IPS-NIHi11 (cell line): ENCODE data around the gene LRP8.

ENCODE experiments used
- DNase-seq: peaks from one replicate; pipeline ENCODE4 v3.0.0; 2012; ENCODE audit warnings: mixed read lengths, low spot score

The LRP8 gene

DNA sequence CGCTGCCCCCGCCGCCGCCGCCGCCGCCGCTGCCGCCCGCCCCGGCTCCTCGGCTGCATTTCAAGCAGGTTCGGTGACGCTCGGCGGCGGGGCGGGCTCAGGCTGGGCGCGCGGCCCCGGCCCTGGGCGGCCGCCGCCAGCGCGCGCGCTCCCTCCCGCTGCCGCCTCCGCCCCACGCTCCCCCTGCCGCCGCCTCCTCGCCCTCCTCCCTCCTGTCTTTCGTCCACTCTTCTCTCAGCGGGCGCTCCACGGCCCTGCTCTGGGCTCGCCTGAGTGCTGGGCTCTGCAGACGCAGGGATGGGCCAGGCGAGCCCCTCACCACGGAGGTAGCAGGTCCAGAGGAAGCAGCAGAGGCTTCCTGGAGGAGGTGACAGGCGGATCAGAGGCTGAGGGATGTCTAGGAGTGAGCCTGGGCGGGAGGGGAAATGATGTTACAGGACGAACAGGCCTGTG, at the start of gene LRP8:
Gene LRP8, minus strand, starts transcription at position 62 of the 453 bp plus-strand sequence. CDS start 158 bp downstream, outside the sequence.
- peak; percentile 94 for DNase-seq

DNA sequence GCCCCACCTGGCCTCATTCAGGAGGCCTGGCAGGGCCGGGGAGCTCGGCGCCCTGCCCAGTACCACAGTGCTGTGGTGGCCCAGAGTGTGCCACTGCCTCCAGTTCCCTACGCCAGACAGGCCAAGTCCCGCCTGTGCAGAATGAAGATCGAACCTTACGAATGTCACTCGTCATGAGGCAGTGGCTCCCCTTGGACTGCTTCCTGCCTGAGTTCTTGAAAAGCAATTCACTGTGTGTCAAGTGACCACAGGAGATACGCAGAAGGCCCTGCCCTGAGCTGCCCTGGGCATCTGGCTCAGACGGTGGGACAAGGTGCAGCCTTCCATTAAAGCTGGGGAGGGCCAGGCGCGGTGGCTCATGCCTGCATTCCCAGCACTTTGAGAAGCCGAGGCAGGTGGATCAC, 49.6 kb upstream of the LRP8 start:
- DNase-seq: no peak

DNA sequence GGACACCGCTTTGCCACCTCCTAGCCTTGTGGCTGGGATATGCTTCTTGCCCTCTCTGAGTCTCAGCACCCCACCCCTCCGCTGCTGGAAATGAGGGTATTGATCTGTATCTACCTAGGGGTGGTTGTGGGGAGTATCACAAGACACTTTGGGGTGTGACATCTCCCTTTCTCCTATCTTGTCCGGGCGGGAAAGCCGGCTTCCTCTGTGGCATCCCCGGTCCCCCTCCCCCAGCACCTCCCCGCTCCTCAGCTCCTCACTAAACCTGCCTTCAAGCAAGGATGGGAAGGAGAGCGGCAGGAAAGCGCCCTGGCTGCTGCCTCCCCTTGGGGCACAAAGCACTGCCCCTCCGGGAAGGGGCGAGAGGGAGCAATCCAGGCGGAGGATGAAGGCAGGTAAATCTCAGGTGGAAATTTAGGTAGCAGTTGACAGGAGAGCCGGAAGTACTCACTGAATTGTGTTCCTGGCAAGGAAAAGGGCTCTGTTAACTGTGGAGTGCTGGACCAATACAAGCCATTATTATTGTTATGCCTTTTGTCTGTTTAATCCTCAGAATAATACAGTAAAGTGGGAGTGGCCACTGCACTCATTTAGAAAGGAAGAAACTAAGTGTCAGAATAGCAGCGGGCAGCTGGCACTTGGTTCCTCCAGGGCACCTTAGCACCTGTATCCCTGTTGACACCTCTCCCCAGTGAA, 49.0 kb upstream of the LRP8 start:
- no peak for DNase-seq

DNA sequence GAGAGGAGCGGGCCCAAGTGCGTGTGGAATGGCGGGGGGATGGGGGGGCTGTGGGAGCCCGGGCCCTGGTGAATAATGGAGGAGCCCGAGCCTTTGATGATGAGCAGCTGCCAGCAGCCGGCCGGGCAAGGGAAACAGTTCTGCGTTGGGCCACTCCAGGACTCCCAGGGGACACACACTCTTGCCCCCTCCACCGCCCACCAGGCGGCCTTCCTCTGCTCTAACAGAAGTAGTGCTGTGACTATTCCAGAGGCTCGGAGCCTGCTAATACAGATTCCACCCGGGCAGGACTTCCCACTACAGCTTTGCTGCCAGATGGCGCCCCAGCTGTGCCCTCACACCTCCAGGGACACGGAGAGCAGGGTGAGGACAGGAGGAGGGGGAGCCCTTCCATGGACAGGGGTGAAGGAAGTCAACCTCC, 48.2 kb upstream of the LRP8 start:
- DNase-seq: no peak

DNA sequence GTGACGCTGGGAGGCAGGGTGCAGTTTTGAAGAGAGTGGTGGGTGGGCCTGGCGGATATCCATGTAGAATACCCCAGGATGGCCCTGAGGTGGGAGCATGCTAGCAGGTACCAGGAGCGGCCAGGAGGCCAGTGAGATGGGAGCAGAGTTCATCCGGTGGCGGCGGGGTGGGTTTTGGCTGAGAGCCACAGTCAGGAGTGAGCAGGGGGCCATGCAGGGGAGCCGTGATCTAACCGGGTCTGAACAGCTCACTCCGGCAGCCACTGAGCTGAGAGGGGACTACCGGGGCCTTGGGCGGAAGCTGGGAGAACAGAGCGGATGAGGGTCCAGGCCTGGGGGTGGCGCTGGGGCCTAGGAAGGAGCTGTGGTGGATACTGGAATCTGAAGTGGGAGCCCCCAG, 47.6 kb upstream of the LRP8 start:
- DNase-seq: no peak

DNA sequence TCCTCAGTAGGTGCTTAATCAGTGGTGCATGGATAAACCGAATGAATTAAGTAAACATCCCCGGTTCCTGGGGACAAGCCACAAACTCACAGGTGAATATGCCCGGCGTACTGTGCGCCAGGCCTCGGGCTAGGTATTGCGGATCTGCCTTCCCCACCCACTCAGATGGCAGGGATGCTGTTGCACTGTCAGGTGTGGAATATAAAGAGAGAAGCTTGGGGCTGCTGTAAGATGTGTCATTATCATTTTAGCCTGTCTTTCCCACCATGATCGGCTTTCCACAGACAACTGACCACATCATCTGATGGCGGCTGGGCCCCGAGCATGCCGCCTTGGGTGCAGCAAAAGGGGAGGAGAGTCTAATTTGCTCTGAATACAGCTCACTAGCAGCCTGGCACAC, 45.4 kb upstream of the LRP8 start:
- DNase-seq: no peak

DNA sequence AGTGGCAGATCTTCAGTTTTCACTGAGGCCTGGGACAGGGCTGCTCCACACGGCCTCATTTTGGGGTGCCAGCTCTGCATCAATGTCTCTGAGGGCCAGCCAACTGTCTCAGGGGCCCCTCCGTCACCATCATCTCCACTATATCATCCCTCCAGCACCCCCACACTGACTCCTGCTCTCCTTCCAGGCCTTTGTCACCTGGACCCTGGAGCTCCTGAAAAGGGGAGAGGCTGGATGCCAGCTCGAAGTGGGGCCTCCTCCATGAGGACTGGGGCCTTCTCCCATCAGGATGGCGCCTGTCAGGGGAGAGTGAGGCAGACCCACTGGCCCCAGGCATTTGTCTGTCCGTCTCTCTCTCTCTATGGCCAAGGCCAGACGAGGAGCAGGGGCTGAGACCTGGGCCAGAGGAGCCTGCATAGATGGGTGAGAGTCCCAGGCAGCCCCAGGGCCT, 44.7 kb upstream of the LRP8 start:
- no peak for DNase-seq

DNA sequence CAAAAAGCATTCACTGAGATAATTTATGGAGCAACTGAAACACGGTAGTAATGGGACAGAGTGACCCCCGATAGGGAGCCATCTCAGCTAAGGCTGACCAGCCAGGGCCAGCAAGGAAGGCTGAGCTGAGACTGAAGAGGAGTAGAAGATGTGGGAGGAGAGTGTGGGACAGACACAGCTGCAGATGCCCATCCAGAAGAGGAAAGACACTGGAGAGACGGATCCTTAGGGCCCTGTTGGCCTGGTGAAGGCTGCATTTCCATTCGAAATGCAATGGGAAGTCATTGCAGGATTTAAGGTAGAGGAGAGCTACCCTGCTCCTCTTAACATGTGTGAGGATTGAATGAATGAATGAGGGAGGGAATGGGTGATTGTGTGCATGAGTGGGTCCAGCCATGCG, 44.0 kb upstream of the LRP8 start:
- DNase-seq: no peak

DNA sequence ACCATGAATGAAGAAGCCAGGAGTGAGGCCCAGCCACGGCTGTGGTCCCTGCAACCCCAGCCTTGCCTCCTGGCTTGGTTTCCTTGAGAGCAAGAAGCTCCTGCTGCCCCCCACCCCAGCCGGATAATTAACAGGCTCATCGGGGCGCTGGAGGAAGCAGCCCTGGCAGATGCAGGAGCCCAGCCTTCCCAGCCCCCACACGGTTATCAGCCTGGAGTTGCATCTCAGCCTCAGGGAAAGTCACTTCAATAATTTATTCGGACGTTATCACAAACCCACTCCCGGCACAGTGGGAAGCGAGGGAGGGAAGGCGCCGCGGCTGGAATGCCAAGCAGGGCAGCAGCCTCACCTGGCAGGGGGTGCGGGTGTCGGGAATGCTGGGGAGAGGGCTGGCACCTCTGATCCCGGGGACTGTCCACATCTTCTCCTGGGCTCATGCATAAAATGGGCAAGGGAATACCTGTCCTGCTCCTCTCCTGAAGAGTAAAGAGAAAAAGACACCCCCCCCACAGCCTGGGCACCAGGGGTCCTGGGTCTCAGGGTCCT, 43.3 kb upstream of the LRP8 start:
- DNase-seq: peak; percentile 17

DNA sequence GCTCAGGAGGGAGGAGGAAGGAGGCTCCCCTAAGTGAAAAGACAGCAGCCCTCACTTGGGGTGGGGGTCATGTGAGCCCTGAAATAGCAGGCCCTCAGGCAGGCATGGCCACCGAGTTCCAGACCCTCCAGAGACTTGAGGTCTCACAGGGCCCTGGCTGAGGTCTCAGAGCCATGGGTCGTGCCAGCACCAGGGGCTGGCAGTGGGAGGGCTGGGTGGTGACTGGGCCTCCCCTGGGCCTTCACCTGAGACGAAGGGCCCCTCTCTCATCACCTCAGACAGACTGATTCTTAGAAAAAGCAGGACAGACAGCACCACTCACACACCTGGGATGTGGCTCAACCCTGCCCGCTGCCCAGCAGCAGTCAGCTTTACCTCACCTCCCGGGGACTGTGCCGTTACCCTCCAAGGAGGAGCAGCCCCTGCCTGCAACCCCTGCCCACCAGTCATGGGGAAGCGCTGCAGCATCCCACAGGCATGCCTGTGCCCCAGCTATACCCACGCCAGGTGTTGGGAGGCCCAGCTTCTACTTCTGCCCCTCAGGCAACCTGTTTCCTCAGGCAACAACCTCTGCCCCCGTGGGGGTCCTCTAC, 42.6 kb upstream of the LRP8 start:
- no peak for DNase-seq

DNA sequence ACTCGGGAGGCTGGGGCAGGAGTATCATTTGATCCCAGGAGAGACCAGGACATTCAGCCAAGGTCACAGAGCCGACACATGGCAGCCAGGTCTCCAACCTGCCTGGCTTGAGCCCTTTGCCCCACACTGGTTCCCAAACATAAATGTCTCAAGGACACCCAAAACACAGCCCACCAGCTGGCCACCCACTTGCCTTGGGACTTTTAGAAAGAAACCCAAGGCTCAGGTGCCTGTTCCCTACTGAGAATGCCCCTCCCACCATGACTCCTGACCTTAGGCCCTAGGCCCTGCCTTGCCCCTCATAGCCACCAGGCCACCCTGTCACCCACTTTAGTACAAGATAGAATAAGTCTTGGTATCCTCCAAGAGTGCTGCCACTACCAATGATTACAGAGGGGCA, 41.9 kb upstream of the LRP8 start:
- DNase-seq: no peak

DNA sequence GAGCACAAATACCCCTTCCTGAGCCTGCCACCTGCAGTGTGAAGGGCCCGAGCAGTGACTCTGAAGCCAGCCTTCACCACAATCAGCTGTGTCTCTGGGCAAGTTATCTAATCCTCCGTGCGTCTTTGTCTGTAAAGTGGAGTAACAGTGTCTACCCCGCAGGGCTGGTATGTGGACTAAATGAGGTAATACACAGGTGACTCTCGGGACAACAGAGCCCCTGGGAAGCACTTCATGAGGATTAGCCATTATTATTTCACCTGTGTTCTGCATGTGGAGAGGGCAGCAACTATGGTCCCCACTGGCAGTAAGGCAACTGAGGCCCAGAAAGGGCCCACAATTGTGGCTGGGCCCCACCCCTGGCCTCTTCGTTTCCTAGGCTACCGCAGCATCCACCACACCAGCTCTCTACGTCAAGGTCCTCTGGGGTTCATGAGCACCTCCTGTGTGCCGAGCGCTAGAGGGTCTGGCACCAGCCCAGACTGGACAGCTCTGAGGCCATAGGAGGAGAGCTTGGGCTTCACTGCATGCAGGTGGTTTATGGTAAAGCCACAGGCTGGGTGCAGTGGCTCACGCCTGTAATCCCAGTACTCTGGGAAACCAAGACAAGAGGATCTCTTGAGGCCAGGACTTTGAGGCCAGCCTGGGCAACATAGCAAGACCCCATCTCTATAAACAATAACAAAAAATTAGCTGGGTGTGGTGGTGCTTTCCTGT, 41.3 kb upstream of the LRP8 start:
- DNase-seq: no peak

DNA sequence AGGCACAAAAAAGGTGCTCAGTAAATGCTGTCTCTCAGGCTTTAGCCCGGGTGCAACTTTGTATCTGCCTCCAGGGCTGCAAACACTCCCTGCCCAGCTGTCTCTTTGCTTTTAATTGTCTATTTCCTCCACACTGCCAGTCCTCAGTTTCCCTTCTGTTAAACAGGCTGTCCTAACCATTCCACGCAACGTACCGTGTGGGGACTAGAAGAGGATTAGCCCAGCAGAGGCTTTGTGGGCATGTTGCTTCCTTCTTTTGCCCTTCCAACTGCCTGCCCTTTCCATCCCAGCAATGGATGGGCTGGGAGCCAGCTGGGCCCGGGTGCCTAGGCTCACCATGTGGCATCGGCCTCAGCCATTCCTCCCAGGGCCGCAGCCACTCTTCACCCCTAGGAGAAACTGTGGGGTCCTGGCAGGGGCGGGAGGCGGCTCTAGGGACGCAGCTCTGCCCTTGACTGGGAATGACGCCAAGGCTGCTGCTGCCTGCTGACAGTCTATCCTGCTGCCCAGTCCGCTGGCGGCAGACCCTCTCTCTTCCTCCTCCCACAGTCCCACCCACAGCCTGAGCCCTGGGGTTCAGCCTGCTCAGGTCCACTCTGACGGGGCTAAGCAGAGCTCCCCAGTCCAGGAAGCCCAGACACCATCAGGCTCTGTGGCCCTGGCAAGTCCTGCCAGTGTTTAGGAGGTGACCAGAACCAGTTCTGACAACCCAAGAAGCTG, 40.6 kb upstream of the LRP8 start:
- DNase-seq: peak; percentile 10

DNA sequence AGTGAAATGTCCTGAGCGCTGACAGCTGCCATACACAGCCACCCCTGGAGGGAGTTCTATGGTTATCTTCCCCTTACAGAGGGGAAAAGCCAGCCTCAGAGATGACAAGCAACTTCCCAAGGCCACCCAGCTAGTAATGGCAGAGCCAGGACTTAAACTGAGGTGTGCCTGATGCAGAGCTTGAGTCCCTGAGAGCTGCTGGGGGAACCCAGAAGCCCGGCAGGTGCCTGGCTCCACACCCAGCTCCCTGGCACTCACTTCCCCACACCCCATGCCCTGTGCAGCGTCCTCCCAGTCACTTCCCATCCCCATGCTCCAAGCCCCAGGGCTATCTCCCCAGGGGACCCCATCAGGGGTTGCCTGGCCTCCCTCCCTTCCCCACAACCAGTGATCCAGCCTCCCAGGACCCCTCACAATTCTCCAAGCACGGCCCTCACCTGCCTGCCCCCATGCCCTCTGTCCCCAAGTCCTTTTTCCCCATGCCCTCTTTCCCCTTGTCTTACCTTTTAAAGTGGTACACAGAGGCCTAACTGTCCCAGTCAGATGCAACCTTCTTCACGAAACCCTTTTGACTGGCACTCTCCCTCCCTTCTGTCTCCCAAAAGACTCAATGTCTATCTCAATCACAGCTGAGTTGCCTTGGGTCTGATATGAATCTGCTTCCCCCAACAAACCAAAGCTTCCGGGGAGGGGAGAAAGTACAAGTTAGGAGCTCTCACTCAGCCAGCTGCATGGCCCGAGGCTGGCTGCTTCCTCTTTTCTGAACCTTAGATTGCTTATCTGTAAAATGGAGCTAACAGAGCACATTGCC, 39.8 kb upstream of the LRP8 start:
- DNase-seq: no peak

DNA sequence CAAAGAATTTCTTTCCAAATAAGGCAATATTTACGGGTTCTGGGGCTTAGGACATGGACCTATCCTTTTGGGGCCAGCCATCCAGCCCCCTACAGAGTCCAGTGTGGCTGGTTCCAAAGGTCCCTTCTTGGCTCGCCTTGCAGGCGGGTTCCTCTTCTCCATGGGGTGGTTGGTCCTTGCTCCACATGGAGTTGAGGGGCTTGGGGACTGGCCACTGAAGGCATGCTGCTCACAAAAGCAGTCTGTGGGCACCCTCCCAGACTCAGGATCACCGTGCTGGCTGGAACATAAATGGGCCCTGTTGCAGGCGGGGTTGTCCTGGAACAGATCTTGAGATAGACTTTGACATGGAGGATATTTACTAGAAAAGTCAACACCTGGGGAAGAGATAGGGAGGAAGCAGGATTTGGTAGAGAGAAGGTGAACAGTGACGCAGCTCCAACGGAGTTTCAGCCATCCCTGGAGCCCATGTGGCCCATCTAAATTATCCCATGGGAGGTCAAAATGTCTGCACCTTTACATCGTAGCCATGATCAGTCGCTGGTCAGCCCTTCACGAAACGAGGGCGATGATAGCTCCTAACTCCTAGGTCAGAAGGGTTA, 39.1 kb upstream of the LRP8 start:
- no peak for DNase-seq

DNA sequence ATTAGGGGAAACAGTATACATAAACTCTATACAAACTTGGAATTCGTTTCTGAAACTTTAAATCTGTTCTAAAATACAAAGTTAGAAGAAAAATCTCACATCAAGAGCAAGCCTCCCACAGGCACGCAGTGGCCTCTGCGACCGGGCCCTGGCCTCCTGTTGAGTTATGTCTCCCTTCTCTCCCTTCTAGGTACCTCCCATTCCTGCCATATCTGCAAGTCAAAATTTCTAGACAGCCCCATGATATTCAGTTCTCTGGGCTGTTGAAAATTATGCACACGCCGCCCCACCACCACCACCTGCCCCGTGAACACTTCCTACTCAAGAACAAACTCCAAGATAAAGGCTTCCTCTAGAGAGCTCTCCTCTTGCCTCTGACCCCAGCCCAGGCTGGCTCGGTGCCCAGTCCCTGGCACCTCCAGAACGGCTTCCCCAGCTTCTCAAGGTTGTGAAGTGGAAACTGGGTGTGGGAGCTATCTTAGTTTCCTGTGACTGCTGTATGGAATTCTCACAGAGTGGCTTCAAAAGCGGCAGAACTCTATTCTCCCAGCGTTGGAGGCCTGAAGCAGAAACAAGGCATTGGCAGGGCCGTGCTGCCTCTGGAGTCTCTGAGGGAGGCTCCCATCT, 37.7 kb upstream of the LRP8 start:
- no peak for DNase-seq

DNA sequence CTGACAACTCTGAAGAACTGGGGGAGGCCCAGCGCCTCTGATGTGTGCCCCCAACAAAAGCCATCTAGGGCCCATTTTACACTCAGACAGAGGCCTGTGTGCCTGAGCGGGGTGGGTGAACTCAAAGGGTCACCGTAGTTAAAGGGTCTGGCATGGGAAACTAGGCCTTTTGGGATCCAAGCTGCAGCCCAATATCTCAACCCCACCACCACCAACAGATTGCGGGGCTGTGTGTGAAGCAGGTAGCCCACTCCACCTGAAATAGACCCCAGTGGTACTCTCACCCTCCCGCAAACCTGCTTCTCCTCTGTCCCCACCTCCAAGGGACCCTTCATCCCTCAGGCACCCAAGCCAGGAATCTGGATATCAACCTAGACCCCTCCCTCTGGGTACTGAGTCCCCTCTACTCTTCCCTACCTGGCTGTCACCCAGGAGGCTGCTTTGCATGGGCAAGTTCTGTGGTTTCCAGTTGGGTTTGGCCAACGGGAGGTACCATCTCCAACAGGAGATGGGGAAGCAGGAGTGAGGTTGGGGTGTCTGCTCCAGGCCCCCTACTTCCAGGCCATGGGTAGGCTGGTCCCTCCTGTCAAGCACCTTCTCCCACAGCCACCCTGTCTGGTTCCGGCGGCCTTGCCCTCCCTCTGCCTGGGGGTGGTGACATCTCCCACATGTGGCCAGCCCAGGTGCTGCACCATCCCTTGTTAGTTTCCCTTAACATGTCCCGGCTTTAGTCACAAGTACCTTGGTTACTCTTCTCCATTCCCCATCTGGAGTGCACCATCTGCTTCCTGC, 35.2 kb upstream of the LRP8 start:
- DNase-seq: peak; percentile 56

DNA sequence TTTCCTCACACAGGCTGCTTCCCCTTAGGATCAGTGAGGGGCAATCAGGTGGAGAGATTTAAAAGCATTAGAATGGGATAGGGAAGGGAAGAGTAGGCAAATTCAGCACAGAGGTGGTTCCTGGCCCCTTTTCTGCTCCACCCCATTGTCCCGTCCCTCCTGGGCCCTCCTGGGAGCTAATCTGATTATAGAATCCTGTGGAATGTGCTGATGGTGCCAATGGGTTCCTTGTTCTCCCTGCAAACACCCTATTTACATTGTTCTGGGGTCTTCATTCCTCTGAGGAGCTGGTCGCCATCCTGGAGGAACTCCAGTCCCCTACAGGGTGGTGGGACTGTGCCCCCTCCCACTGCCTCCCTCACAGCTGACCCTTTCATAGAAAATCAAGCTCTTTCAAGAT, 34.4 kb upstream of the LRP8 start:
- peak; percentile 27 for DNase-seq

DNA sequence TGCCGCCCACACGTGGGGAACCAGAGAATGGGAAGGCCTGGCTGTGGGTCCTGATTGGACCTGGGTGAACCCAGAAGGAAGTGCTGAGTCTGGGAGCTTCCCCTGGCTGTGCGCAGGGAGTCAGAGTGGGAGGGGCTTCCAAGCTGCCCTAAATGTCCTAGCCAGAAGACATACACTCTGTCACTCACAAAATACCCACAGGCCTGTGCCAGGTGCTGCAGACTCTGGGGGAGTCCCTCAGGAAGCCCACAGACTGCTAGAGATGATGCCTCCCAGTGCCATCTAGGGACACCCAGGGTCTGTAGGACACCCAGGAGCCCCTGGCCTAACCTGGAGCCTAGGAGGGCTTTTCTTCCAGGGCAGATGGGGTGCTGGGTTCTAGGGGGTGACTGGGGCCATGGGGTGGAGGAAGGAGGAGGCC, 33.7 kb upstream of the LRP8 start:
- no peak for DNase-seq

DNA sequence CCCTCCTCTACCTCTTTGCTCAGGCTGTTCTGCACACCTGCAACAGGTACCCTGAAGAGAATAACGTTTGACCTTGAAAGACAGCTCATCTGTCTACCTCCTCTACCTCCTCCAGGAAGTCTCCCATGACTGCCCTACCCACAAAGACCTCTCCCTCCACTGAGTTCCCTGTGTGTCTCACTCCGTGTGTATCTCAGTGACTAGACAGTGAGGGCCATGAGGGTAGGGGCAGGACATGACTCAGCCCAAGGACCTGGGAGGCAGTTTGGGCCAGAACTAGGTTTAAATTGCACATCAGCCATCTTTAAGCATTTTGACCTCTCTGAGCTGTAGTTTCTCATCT, 32.0 kb upstream of the LRP8 start:
- DNase-seq: no peak
